ENCODE data around the gene OR56A4. TPM values are rescaled to one million over a fixed set of nuclear protein-coding genes. Genes with fewer than 3 reads are reported as not detected.
"Not testable (repeated sequence)": the region's sequence is repeated elsewhere in the genome, so short reads cannot be mapped to it uniquely, and the experiment has no call there.

Gene OR56A4
- total RNA-seq, 4 donors from 2014 or later = not detected

GRCh38 chr11:5967708-5968107 is 39.0 kb downstream of the OR56A4 start:
- H3K4me1 ChIP-seq = no peaks in the 10 kb centered on the region
- TF ChIP-seq CTCF (IDR thresholded peaks at IDR 0.05) (no peak), POLR2A (IDR thresholded peaks at IDR 0.05) (no peak)
- no peaks in the 10 kb centered on the region for H3K27me3 ChIP-seq
- peaks cover 0 to 5% of the 10 kb centered on the region in 2 donors for H3K9me3 ChIP-seq
- no peak for DNase-seq
- no peak overlapping the region for H3K27ac ChIP-seq
- intact Hi-C loops (cut with DNase I; ENCODE audit: low total_unique reads) = no loop called here
- no peak overlapping the region for H3K4me3 ChIP-seq
- no peaks in the 10 kb centered on the region for H3K36me3 ChIP-seq

GRCh38 chr11:5966958-5967357 is 39.8 kb downstream of the OR56A4 start:
- intact Hi-C loops (cut with DNase I; ENCODE audit: low total_unique reads) = no loop called here

GRCh38 chr11:5960704-5961320 is 45.9 kb downstream of the OR56A4 start:
- H3K36me3 ChIP-seq; H3K9me3 ChIP-seq; H3K27me3 ChIP-seq; H3K4me3 ChIP-seq; H3K27ac ChIP-seq; H3K4me1 ChIP-seq; intact Hi-C loops (cut with DNase I; ENCODE audit: low total_unique reads); DNase-seq: not testable (repeated sequence)

More at GRCh38 chr11:5966958-5967357, 39.8 kb downstream of the OR56A4 start:
- no peak overlapping the region for H3K4me3 ChIP-seq
- H3K27me3 ChIP-seq = no peaks in the 10 kb centered on the region
- no peaks in the 10 kb centered on the region for H3K36me3 ChIP-seq
- H3K27ac ChIP-seq = no peak overlapping the region
- peaks cover 0 to 5% of the 10 kb centered on the region in 2 donors for H3K9me3 ChIP-seq
- DNase-seq = no peak
- no peaks in the 10 kb centered on the region for H3K4me1 ChIP-seq
- no peak for TF ChIP-seq CTCF (IDR thresholded peaks at IDR 0.05)
- TF ChIP-seq POLR2A (IDR thresholded peaks at IDR 0.05) = no peak

- H3K4me3 ChIP-seq = no peak overlapping the region
- no peaks in the 10 kb centered on the region for H3K27me3 ChIP-seq
- intact Hi-C loops (cut with DNase I; ENCODE audit: low total_unique reads) = no loop called here
- no peaks in the 10 kb centered on the region for H3K36me3 ChIP-seq
- no peak for TF ChIP-seq CTCF (IDR thresholded peaks at IDR 0.05)
- TF ChIP-seq POLR2A (IDR thresholded peaks at IDR 0.05) = no peak
- DNase-seq = no peak
- H3K9me3 ChIP-seq = no peaks in the 10 kb centered on the region
- H3K4me1 ChIP-seq = no peaks in the 10 kb centered on the region
- H3K27ac ChIP-seq = no peak overlapping the region
These were observed 51.2 kb downstream of the OR56A4 start for GRCh38 chr11:5955586-5955985.

Small RNA genes within 50 kb of the gene (small RNA-seq; reads per million reads assigned to genes)
- not detected for gene RNA5SP329

Other genes with a start within 250 kb of the OR56A4 start
- gene OR52N5, start 223.6 kb downstream of the OR56A4 start, total RNA-seq = under 1 TPM in 1 of 4 donors, not detected in 3; 0.14 TPM
- gene OR52N1, start 215.7 kb downstream of the OR56A4 start, total RNA-seq = under 1 TPM in 1 of 4 donors, not detected in 3; 0.07 TPM
- gene OR52N2, start 198.0 kb downstream of the OR56A4 start, total RNA-seq = not detected
- gene OR52E6, start 165.0 kb downstream of the OR56A4 start, total RNA-seq = not detected
- gene OR52E8, start 149.3 kb downstream of the OR56A4 start, total RNA-seq = not detected
- not detected for gene OR52E4, start 126.3 kb downstream of the OR56A4 start, total RNA-seq
- not detected for gene OR52E5, start 113.7 kb downstream of the OR56A4 start, total RNA-seq
- gene OR56A3, start 64.7 kb downstream of the OR56A4 start, total RNA-seq = not detected
- not detected for gene OR56A5, start 38.5 kb downstream of the OR56A4 start, total RNA-seq
- not detected for gene OR52L1, start 20.0 kb downstream of the OR56A4 start, total RNA-seq
- under 1 TPM in 2 of 4 donors, not detected in 2; 0.07 to 0.12 TPM for gene OR56A1, start 23.8 kb upstream of the OR56A4 start, total RNA-seq
- gene OR56B4, start 100.7 kb upstream of the OR56A4 start, total RNA-seq = not detected
- gene OR52B2, start 163.4 kb upstream of the OR56A4 start, total RNA-seq = not detected
- gene OR52W1, start 192.3 kb upstream of the OR56A4 start, total RNA-seq = not detected
- gene C11orf42, start 198.6 kb upstream of the OR56A4 start, total RNA-seq = not detected
- 10 to 100 TPM; 15.4 to 39.8 (median 30.7) TPM for gene FHIP1B, start 227.7 kb upstream of the OR56A4 start, total RNA-seq
- under 1 TPM in 3 of 4 donors, not detected in 1; 0.26 to 0.90 (median 0.30) TPM for gene CNGA4, start 232.1 kb upstream of the OR56A4 start, total RNA-seq

Data from uterus (tissue), 4 donors.